GM21390 (cell line): ENCODE measurements around the gene NAXE.
"Not testable (repeated sequence)": the region's sequence is repeated elsewhere in the genome, so short reads cannot be mapped to it uniquely, and the experiment has no call there.

Experiments used
- ATAC-seq: cut with Tn5 transposase; IDR thresholded peaks from one replicate; pipeline ENCODE4 v1.9.1; 2021; ENCODE audit not compliant: unreplicated experiment

Gene NAXE

DNA sequence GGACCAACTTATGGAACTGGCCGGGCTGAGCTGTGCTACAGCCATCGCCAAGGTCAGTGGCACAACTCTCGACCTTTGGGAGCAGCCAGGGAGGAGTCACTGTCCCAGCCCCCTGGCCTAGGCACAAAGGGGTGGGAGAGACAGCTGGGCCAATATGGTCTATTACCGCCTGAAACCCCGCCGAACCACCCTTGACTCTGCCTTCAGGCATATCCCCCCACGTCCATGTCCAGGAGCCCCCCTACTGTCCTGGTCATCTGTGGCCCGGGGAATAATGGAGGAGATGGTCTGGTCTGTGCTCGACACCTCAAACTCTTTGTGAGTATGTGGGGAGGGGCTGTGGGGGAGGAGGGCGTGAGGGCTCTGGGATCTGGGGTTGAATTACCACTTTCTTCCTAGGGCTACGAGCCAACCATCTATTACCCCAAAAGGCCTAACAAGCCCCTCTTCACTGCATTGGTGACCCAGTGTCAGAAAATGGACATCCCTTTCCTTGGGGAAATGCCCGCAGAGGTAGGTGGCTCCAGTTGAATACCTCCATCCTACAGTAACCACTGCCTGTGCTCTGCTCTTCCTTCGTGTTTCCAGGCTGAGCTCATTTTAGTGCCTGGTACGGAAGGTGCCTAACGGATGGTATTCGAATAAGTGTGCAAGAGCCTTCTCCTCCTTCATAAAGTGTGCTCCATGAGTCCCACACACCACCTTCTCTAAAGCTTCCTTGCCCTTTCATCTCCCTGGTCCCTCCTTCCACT is 758 bp downstream of the NAXE start:
- no peak for ATAC-seq

DNA sequence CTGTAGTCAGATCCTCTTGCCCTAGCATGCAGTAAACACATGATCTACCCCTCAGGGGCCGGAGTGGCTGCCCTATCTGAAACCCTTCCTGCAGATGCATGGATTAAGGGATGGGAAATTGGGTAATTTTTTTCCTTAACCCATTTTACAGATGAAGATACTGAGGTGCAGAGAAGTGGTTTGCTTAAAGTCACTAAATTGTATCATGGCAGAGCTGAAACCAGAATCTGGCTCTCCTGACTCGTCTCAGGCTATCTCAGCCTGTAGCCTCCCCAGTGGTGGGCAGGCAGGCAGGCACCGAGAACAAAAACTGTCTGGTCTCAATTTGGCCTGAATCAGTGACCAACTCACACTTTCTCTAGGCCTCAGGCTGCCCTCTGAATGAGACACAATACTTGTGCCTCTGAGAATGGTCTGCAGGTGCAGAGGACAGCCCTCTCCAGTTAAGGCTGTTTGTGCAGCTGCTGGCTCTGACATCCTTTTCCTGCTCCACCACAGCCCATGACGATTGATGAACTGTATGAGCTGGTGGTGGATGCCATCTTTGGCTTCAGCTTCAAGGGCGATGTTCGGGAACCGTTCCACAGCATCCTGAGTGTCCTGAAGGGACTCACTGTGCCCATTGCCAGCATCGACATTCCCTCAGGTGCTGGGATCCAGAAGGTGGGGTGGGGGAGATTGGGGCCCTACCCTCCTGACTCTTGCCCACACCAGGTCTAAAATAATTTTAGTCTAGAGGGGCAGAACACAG is 1.5 kb downstream of the NAXE start:
- ATAC-seq, result no peak

DNA sequence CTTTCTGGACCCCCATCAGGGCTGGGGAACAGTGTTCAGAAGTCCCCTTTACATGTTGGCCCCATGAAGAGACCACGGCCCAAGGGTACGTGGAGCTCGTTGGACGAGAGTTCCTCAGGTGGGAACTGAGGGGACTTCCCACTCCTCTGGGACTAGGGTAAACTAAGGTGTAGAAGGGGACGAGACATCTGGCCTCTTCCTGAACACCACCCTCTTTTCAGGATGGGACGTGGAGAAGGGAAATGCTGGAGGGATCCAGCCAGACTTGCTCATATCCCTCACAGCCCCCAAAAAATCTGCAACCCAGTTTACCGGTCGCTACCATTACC is 2.0 kb downstream of the NAXE start:
- ATAC-seq, result no peak

DNA sequence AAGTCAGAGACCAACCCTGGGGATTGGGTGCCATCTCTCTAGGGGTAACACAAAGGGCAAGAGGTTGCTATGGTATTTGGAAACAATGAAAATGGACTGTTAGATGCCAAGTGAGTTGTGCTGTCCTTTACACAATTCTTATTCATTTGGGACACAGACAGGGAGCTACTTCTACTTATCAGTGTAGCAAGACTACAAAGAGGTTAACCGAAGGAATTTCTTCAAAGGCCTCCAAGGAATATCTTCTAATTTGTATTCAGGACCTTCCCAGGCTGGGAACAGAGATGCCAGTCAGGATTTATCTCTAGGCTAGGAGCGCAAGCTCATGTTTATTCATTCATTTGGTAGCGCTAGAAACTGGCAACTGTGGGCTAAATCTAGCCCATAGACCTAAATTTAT is 2.6 kb downstream of the NAXE start:
- no peak for ATAC-seq

DNA sequence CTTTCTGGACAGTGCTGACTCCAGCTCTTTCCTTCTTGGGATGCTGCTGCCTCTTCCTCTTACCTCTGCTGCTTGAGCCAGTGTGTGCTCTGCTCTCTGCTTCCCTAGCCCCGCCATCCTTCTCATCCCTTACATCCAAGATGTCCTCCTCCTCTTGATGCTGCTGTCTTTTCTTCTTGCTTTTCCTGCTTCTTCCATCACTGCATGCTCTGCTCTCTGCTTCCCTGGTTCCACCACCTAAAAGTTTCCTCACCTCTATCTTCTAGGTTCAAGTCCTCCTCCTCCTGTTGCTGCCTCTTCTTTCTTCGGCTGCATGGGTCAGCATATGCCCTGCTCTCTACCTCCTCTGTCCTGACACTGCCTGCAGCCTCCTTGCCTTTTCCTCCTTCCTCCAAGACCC is 3.4 kb downstream of the NAXE start:
- ATAC-seq, result no peak

DNA sequence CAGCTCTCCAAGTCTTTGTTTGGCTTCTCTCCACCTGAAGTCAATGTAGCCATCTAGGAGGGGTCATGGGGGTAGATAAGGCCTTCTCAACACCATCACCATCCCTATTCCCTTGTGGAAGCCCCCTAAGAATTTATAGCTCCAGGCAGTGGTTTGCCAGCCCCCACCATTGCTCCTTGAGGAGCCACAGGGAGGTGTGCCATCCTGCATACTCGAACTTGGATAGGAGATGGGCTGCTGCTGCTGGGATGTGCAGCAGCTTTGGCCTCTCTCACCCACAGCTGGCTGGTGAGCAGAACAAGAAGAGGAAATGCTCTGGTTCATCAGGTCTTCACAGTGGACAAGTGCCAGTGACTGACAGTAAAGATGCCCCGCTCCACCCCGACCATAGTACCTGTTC is 4.8 kb downstream of the NAXE start:
- ATAC-seq, result no peak

DNA sequence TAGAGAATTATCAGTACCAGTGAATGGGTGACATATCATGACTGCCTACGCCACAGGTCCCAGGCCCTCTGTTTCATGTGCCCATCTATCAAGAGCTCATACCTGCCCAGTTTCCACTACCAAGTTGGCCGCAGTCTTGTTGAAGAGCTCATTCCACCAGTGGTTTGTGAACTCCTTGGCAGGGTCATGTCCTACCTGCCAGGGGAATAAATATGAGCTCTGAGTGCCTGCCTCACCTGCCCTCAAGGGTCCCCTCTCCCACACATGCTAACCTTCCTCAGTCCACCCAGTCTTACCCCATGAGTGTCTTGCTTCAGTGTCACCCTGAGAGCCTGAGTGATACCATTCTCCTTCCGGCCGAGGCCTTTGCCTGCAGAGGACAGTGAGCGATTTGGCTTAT is 6.5 kb downstream of the NAXE start:
- ATAC-seq, result no peak

DNA sequence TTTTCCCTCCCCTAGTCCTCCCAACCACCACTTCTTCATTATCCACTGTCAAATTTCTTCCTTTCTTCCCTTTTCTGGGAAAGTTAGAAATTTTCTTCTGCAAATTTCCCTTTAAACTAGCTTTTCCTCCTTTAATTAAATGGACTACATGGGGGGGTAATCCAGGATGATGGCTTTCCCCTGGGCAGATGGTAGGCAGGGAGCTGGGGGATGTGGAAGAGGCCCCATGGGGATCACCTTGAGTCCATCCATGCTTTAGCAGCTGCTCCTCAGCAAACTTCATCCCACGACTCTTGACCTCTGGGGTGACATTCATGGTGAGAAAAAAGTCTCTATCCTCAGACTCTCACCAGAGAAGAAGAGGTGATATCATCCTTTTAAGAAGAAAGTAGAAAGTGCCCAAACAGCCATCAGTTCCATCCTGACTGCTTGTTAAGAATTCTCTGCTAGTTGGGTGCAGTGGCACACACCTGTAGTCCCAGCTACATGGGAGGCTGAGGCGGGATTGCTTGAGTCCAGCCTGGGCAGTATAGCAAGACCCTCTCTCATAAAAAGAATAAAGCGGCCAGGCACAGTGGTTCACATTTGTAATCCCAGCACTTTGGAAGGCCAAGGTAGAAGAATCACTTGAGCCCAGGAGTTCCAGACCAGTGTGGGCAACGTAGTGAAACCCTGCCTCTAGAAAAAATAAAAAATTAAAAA is 7.3 kb downstream of the NAXE start:
- no peak for ATAC-seq

DNA sequence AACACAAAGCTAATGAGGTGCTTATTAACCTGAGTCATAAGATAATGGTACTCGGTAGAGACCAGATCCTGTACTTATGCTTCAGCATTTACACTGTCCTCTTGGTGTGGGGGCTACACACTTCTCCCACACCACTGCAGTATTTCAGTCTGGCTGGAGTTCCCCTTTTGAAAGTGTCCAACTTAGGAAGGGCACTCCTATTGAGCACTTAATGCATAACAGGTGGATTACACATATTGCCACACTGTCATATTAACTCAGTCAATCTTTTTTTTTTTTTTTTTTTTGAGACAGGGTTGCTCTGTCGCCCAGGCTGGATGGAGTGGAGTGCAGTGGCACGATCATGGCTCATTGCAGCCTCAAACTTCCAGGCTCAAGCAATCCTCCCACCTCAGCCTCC is 8.2 kb downstream of the NAXE start:
- ATAC-seq, result no peak

DNA sequence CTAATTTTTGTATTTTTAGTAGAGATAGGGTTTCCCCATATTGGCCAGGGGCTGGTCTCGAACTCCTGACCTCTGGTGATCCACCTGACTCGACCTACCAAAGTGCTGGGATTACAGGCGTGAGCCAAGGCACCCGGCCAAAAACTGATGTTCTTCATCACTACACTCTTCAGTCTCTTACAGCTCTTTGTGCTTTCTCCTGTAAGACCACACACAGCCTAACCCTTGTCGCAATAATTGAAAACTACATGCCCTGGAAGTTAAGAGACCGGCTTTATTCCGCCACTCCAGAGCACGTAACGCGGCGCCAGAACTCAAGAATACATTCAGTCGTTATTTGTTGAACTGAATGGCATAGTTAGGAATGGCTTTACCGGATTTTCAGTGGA is 9.2 kb downstream of the NAXE start:
- no peak for ATAC-seq

DNA sequence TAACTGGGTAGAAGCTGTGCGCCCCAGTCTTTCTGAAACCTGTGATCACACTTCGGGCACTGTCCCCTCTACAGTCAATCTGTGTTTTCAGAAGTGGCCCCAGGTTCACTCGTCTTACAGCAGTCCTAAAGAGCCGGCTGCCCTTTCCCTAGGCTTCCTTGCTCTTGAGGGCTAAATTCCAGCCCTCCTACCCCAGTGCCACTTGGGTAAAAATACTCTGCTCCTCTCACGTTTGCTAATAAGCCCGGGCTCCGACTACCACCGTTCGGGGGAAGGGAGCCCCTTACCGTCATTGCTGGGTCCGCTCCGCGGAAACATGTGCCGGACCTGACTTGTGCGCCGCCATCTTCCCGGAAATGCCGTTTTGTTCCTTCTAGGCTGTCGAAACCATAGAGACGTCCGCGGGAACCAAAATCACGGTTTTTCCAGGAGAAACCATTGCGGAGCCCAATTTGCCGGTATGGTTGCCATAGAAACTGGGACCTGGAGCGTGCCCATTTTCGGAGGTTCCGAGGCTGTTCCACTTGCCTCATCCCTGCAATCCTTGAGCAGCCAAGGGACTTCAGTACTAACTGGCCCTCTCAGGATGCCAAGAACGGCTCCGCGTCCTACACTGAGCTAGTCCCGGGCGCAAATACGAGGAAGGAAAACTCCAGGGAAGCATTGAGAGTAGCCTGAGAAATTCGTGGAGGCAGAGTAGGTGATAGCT is 9.7 kb downstream of the NAXE start, which contains the start of gene GPATCH4:
GPATCH4 (minus strand) TSS at position 358 of the 709 bp plus-strand sequence.
- ATAC-seq, result peak; percentile 43

DNA sequence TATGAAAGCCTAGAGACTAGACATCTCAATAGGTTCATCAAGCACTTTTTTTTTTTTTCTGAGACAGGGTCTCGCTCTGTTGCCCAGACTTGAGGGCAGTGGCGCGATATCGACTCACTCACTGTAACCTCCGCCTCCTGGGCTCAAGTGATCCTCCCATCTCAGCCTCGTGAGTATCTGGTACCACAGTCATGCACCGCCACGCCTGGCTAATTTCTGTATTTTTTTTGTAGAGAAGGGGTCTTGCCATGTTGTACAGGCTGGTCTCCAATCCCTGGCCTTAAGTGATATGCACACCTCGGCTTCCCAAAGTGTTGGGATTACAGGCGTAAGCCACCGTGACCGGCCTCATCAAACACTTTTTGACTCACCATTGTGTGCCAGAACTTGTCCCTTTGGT is 10.3 kb downstream of the NAXE start:
- no peak for ATAC-seq

DNA sequence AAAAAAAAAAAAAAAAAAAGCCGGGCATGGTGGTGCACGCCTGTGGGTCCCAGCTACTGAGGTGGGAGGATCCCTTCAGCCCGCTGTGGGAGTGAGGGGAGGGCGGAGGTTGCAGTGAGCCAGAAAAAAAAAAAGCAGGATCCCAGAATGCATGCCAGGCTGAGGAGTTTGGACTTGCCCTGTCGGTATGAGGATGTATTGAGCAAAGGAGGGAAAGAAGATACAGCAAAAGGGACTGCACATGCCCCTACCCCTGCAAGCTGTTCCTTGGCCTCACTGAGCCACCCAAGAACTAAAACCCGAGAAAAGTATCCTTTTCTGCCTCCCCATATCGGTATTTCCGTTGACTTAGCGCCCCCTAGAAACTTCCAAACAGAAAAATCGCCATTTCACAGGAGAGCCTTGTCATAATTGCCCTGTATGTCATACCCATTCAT is 11.0 kb downstream of the NAXE start:
- no peak for ATAC-seq

DNA sequence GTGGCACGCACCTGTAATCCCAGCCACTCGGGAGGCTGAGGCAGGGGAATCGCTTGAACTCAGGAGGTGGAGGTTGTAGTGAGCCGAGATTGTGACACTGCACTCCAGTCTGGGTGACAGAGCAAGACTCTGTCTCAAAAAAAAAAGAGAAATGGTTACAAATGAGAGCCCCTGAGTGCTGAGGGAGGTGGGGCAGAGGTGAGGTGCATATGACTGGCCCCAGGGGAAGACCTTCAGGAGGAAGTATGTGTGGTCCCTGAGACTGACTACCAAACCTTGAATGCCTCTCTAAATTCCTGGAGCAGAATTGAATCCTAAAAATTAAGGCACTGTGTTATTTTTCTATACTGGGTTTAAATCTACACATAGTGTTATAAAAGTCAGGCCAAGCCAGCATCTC is 15.8 kb downstream of the NAXE start:
- not testable (repeated sequence) for ATAC-seq

DNA sequence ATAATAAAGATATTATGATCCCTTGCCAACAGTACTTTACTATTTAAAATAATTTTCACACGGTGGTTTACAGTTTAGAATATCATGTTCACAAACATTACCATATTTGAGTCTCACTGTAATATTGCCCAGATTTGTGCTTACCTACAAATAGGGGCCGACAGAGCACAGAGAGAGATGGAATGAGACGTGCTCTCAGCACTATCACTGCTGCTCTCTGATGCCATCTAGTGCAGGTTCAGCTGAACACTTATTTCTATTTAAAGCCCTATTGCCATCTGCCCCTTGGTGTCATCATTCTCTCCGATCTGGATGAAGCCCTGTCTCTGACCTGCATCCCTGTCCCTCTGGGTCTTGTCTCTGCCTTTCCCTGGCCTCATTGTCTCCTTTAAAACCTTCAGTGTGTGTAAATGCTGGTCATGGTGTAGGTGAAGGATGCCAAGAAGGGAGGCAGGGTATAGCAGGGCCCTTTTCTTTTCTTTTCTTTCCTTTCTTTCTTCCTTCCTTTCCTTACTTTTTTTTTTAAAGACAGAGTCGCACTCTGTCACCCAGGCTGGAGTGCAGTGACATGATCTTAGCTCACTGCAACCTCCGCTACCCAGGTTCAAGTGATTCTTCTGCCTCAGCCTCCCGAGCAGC is 16.6 kb downstream of the NAXE start:
- peak; percentile 81 for ATAC-seq

DNA sequence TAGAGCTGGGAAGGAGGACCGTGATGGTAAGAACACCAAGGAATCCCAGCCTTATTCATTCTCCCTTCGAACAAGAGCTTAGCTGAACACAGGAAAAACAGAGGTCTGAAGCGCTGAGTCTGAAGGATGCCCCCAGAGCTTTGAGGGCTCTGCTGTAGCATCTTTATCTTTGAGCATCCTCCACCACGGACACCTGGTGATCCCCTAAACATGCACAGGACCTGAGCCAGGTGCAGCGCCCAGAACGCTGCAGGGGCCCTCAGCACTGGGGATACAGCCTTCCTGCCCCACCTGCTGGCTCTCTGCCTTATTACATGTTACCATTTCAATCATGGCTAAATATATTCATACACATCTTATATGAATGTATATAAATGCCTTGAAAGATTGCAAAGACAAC is 17.4 kb downstream of the NAXE start:
- ATAC-seq, result no peak

DNA sequence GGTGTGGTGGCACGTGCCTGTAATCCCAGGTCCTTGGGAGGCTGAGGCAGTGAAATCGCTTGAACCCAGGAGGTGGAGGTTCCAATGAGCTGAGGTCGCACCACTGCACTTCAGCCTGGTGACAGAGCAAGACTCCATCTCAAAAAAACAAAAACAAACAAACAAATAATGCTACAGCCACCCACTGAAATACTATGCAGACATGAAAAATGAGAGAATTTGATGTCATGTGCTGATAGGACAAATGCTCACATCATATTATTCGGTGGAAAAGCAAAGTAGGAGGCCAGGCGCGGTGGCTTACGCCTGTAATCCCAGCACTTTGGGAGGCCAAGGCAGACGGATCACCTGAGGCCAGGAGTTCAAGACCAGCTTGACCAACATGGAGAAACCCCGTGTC is 18.5 kb downstream of the NAXE start:
- not testable (repeated sequence) for ATAC-seq

DNA sequence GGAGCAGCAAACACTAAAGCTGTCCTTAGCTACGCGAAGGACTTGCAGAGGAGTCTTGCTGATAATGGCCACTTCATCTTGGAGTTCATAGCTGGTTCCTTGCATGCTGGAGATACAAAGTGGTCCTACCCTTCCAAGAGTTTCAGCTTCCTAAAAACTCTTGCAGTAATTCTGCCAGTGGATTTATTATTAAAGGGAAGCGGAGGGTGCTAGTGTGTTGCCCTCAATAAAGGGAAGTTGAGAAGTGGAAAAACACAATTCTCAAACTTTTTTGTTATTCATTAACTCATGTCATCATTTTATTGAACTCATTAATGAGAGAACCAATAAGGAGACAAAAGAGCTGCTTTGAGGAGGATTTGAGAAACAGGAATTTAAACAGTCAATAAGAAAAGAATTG is 21.1 kb downstream of the NAXE start:
- ATAC-seq, result no peak

DNA sequence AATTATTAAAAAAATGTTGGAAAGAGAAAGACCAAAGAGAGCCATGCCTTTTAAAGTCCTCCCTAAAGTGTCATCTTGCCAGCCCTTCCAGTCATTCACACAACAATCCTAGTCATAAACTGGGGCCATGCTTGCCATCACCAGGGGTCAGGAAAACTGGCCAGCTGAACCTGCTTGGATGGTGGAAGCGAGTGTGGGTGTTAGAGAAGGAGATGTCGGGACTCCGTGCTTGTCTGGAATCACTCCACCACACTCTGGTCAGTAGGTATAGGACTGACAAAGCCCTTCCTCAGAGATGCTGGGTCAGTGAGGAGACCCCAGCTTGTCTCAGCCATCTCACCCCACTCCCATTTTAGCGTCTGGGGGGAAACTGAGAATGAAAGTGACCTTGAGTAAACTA is 24.4 kb downstream of the NAXE start:
- ATAC-seq, result no peak

DNA sequence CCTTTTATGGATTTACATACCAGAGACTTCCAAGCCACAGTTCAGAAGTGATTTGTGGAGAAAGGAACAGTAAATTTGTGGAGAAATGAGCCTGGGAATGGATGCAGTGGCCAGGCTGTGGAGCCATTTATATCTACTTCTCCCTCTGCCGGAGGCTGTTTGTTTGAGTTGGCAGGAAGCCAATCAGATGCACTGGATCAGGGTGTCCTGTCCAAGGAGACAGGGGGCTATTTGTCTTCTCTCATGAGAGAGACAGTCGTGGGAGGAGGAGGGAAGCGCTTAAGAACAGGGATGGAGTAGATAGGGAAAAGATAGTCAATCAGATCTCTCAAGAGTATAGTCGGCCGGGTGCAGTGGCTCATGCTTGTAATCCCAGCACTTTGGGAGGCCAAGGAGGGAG is 24.9 kb downstream of the NAXE start:
- no peak for ATAC-seq
